K562 (cell line): ENCODE results near the gene HLA-DQB1. TPM values are rescaled to one million over a fixed set of nuclear protein-coding genes. Genes with fewer than 3 reads are reported as not detected.

ENCODE experiments used
- MLX ChIP-seq, 2 experiments: fragments of 450-650 bp in 1 of 2; sonication (generic) in 1 of 2; formaldehyde crosslinking; conservative IDR thresholded peaks; 2 replicates each; pipeline versions ENCODE4 v1.4.0 to v1.8.1; 2020 to 2022; ENCODE audit warnings: mild to moderate bottlenecking in 1 of 2, missing genetic modification reagents in 1 of 2
- ZFP91 ChIP-seq: sonication (generic); formaldehyde crosslinking; IDR thresholded peaks from 2 replicates; pipeline ENCODE4 v1.8.0; 2022; ENCODE audit warnings: mild to moderate bottlenecking, missing genetic modification reagents
- ZNF280B ChIP-seq: fragments of 250-450 bp; sonication (Bioruptor Pico); IDR thresholded peaks from 2 replicates; pipeline ENCODE4 v1.5.1; 2021; ENCODE audit warnings: mild to moderate bottlenecking
- polyA plus RNA-seq, 8 experiments: library from polyadenylated mRNA; depleted of rRNA in 4 of 8; stranded (reverse) in 5 of 8; unstranded in 3 of 8; fragments of >200 nt; fragmentation: Nextera tagmentation in 2 of 8; fragmentation: Illumina TruSeq in 1 of 8; extraction: Ambion mirVana in 2 of 8; extraction: Trizol in 1 of 8; gene quantifications; 2 replicates each; pipeline versions ENCODE4 v1.2.1 to v1.2.3, GENCODE V29; 2011 to 2014; ENCODE audit warnings: inconsistent platforms in 1 of 8, missing spikeins in 1 of 8
- total RNA-seq, 7 experiments: library from RNA; depleted of rRNA in 6 of 7; stranded (reverse); fragments of >200 nt in 6 of 7; fragmentation: Illumina TruSeq in 2 of 7; extraction: Trizol in 2 of 7; gene quantifications; 2 replicates each; pipeline versions ENCODE4 v1.2.1 to v1.2.3, GENCODE V29; 2011 to 2021; ENCODE audit warnings: low replicate concordance in 1 of 7

Gene HLA-DQB1
- total and polyA plus RNA-seq, 9 of the 15 experiments (the other 6 are each of a cell fraction or from before 2014, with no cell fraction given), result 0.29 TPM; not detected in 8

- TF ChIP-seq ZNF280B (CRISPR knock-in tag) (no peak), MLX (CRISPR knock-in tag; conservative IDR thresholded peaks at IDR 0.05) (no peak), ZFP91 (CRISPR knock-in tag) (no peak)
These were observed 26.7 kb downstream of the HLA-DQB1 start (continued) for GRCh38 chr6:32639440-32640394.
